ENCODE data around the gene HACL1. TPM values are rescaled to one million over a fixed set of nuclear protein-coding genes. Genes with fewer than 3 reads are reported as not detected.

Gene HACL1
- total and polyA plus RNA-seq, 2 experiments from 2014 or later = 21.6 to 23.0 TPM

GRCh38 chr3:15647611-15648167 lies 46.3 kb upstream of the HACL1 start:
- H4K20me1 ChIP-seq (ENCODE audit: insufficient read depth, poor library complexity, severe bottlenecking) = no peaks in the 10 kb centered on the region
- no peaks in the 10 kb centered on the region for H3K36me3 ChIP-seq (replicated peaks; ENCODE audit: insufficient read depth, low read depth)
- H3K9me2 ChIP-seq (replicated peaks; ENCODE audit: insufficient read depth) = no peaks in the 10 kb centered on the region
- no peak overlapping the region for H3K4me3 ChIP-seq
- no peaks in the 10 kb centered on the region for H3K9me3 ChIP-seq (ENCODE audit: low read depth)
- H3K27ac ChIP-seq = peak overlapping the region; percentile 86
- 84% methylated on average over 4 of the region's 4 CpGs for WGBS (ENCODE audit: low lambda C conversion rate, missing lambda C conversion rate)
- H3K79me2 ChIP-seq = no peaks in the 10 kb centered on the region
- H3K4me2 ChIP-seq = peak overlapping the region; percentile 18
- H3K4me1 ChIP-seq (ENCODE audit: insufficient read depth) = no peaks in the 10 kb centered on the region
- DNase-seq (ENCODE audit: low spot score) = no peak
- H2AFZ ChIP-seq = no peak overlapping the region
- TF ChIP-seq EZH2phosphoT487 (IDR thresholded peaks at IDR 0.05; ENCODE audit: low read depth, severe bottlenecking, unreplicated experiment) (no peak), EZH2 (IDR thresholded peaks at IDR 0.05; ENCODE audit: borderline replicate concordance) (no peak), CTCF (IDR thresholded peaks at IDR 0.05; ENCODE audit: poor library complexity) (no peak)
- H3K27me3 ChIP-seq = no peaks in the 10 kb centered on the region

GRCh38 chr3:15646851-15647511 lies 45.6 kb upstream of the HACL1 start:
- H3K27ac ChIP-seq = peak overlapping the region; percentile 86
- no peaks in the 10 kb centered on the region for H3K79me2 ChIP-seq
- 69% methylated on average over 13 of the region's 13 CpGs for WGBS (ENCODE audit: low lambda C conversion rate, missing lambda C conversion rate)
- DNase-seq (ENCODE audit: low spot score) = peak; percentile 68
- peak overlapping the region; percentile 18 for H3K4me2 ChIP-seq
- no peak overlapping the region for H3K4me3 ChIP-seq
- no peaks in the 10 kb centered on the region for H3K36me3 ChIP-seq (replicated peaks; ENCODE audit: insufficient read depth, low read depth)
- H2AFZ ChIP-seq = no peak overlapping the region
- H3K27me3 ChIP-seq = no peaks in the 10 kb centered on the region
- no peaks in the 10 kb centered on the region for H3K9me2 ChIP-seq (replicated peaks; ENCODE audit: insufficient read depth)
- no peaks in the 10 kb centered on the region for H3K4me1 ChIP-seq (ENCODE audit: insufficient read depth)
- no peaks in the 10 kb centered on the region for H3K9me3 ChIP-seq (ENCODE audit: low read depth)
- no peak for TF ChIP-seq EZH2phosphoT487 (IDR thresholded peaks at IDR 0.05; ENCODE audit: low read depth, severe bottlenecking, unreplicated experiment)
- TF ChIP-seq EZH2 (IDR thresholded peaks at IDR 0.05; ENCODE audit: borderline replicate concordance) = no peak
- H4K20me1 ChIP-seq (ENCODE audit: insufficient read depth, poor library complexity, severe bottlenecking) = no peaks in the 10 kb centered on the region

- no peaks in the 10 kb centered on the region for H4K20me1 ChIP-seq (ENCODE audit: insufficient read depth, poor library complexity, severe bottlenecking)
- no peaks in the 10 kb centered on the region for H3K9me3 ChIP-seq (ENCODE audit: low read depth)
- TF ChIP-seq EZH2 (IDR thresholded peaks at IDR 0.05; ENCODE audit: borderline replicate concordance) = no peak
- no peak for TF ChIP-seq EZH2phosphoT487 (IDR thresholded peaks at IDR 0.05; ENCODE audit: low read depth, severe bottlenecking, unreplicated experiment)
- TF ChIP-seq CTCF (IDR thresholded peaks at IDR 0.05; ENCODE audit: poor library complexity) = no peak
- 76% methylated on average over 18 of the region's 18 CpGs for WGBS (ENCODE audit: low lambda C conversion rate, missing lambda C conversion rate)
- H3K36me3 ChIP-seq (replicated peaks; ENCODE audit: insufficient read depth, low read depth) = no peaks in the 10 kb centered on the region
- peak overlapping the region; percentile 74 for H3K27ac ChIP-seq
- no peak overlapping the region for H2AFZ ChIP-seq
- no peaks in the 10 kb centered on the region for H3K27me3 ChIP-seq
- no peak overlapping the region for H3K4me3 ChIP-seq
- H3K9me2 ChIP-seq (replicated peaks; ENCODE audit: insufficient read depth) = no peaks in the 10 kb centered on the region
- no peaks in the 10 kb centered on the region for H3K79me2 ChIP-seq
- no peaks in the 10 kb centered on the region for H3K4me1 ChIP-seq (ENCODE audit: insufficient read depth)
- no peak overlapping the region for H3K4me2 ChIP-seq
- DNase-seq (ENCODE audit: low spot score) = peak; percentile 68
Observed at GRCh38 chr3:15645740-15646501, 44.6 kb upstream of the HACL1 start.

- no peaks in the 10 kb centered on the region for H3K36me3 ChIP-seq (replicated peaks; ENCODE audit: insufficient read depth, low read depth)
- no peak overlapping the region for H3K4me2 ChIP-seq
- no peaks in the 10 kb centered on the region for H4K20me1 ChIP-seq (ENCODE audit: insufficient read depth, poor library complexity, severe bottlenecking)
- no peaks in the 10 kb centered on the region for H3K9me3 ChIP-seq (ENCODE audit: low read depth)
- no peaks in the 10 kb centered on the region for H3K79me2 ChIP-seq
- DNase-seq (ENCODE audit: low spot score) = no peak
- H3K9me2 ChIP-seq (replicated peaks; ENCODE audit: insufficient read depth) = no peaks in the 10 kb centered on the region
- H3K4me1 ChIP-seq (ENCODE audit: insufficient read depth) = no peaks in the 10 kb centered on the region
- no peaks in the 10 kb centered on the region for H3K27me3 ChIP-seq
- H3K27ac ChIP-seq = peak overlapping the region; percentile 74
- H3K4me3 ChIP-seq = no peak overlapping the region
- no peak for TF ChIP-seq CTCF (IDR thresholded peaks at IDR 0.05; ENCODE audit: poor library complexity)
- no peak for TF ChIP-seq EZH2phosphoT487 (IDR thresholded peaks at IDR 0.05; ENCODE audit: low read depth, severe bottlenecking, unreplicated experiment)
- no peak for TF ChIP-seq EZH2 (IDR thresholded peaks at IDR 0.05; ENCODE audit: borderline replicate concordance)
- 98% methylated on average over 6 of the region's 6 CpGs for WGBS (ENCODE audit: low lambda C conversion rate, missing lambda C conversion rate)
- H2AFZ ChIP-seq = no peak overlapping the region
Observed at GRCh38 chr3:15645246-15645645, 43.9 kb upstream of the HACL1 start.

Measured in hepatocyte (in vitro differentiated cells).